OCI-M2 (cell line): ENCODE results near the gene PGLYRP3.

Experiments used
- DNase-seq: peaks from one replicate; lab custom pipeline; 2025; ENCODE audit not compliant: unreplicated experiment; lab: John Stamatoyannopoulos, UW

Gene PGLYRP3

GRCh38 chr1:153261281-153262069 is 51.3 kb downstream of the PGLYRP3 start:
- DNase-seq: no peak

- no peak for DNase-seq
These were observed 52.0 kb downstream of the PGLYRP3 start for GRCh38 chr1:153260585-153261280.

GRCh38 chr1:153259387-153259786 is 53.4 kb downstream of the PGLYRP3 start, which contains the start of gene LORICRIN:
Gene LORICRIN, plus strand, starts transcription at chr1:153259687. Its CDS starts 1,263 bp downstream, at chr1:153260950.
- DNase-seq: no peak

- DNase-seq: no peak
These were observed 59.1 kb downstream of the PGLYRP3 start for GRCh38 chr1:153253693-153254092.

- DNase-seq: no peak
These were observed 59.7 kb downstream of the PGLYRP3 start for GRCh38 chr1:153253076-153253475.

- DNase-seq: no peak
These were observed 60.8 kb downstream of the PGLYRP3 start for GRCh38 chr1:153251988-153252387.

GRCh38 chr1:153251562-153251961 is 61.2 kb downstream of the PGLYRP3 start:
- DNase-seq: no peak

GRCh38 chr1:153251087-153251486 is 61.7 kb downstream of the PGLYRP3 start:
- no peak for DNase-seq

- no peak for DNase-seq
These were observed 62.6 kb downstream of the PGLYRP3 start for GRCh38 chr1:153250166-153250565.

- no peak for DNase-seq
These were observed 64.4 kb downstream of the PGLYRP3 start for GRCh38 chr1:153248176-153248879.
